ENCODE measurements around the gene ME3.

Gene ME3

GRCh38 chr11:86596861-86597586 is 75.4 kb downstream of the ME3 start:
- Histone ChIP-seq H3K27ac (replicated peaks) (no peak overlapping the region), H3K4me3 (replicated peaks; ENCODE audit: insufficient read depth, low read length) (no peak overlapping the region), H3K27me3 (ENCODE audit: insufficient read depth, poor library complexity, severe bottlenecking) (no peaks in the 10 kb centered on the region)
- DNase-seq (ENCODE audit: low read depth in 1 of 2, low spot score in 1 of 2) = peak in 1 of 2 experiments; percentile 7
- TF ChIP-seq GABPA (IDR thresholded peaks at IDR 0.05; ENCODE audit: low read depth) (no peak), POLR2AphosphoS5 (IDR thresholded peaks at IDR 0.05; ENCODE audit: low read depth) (no peak), SPI1 (IDR thresholded peaks at IDR 0.05; ENCODE audit: borderline replicate concordance, low read depth) (no peak), REST (IDR thresholded peaks at IDR 0.05; ENCODE audit: insufficient replicate concordance, low read depth) (no peak), CTCF (IDR thresholded peaks at IDR 0.05; ENCODE audit: insufficient read depth, low read length) (no peak)

- H3K27me3 ChIP-seq (ENCODE audit: insufficient read depth, poor library complexity, severe bottlenecking) = no peaks in the 10 kb centered on the region
- no peak for DNase-seq (ENCODE audit: low read depth in 1 of 2, low spot score in 1 of 2)
- H3K27ac ChIP-seq (replicated peaks) = no peak overlapping the region
- H3K4me3 ChIP-seq (replicated peaks; ENCODE audit: insufficient read depth, low read length) = no peak overlapping the region
- TF ChIP-seq REST (IDR thresholded peaks at IDR 0.05; ENCODE audit: insufficient replicate concordance, low read depth) (no peak), CTCF (IDR thresholded peaks at IDR 0.05; ENCODE audit: insufficient read depth, low read length) (no peak), SPI1 (IDR thresholded peaks at IDR 0.05; ENCODE audit: borderline replicate concordance, low read depth) (no peak), POLR2AphosphoS5 (IDR thresholded peaks at IDR 0.05; ENCODE audit: low read depth) (no peak), GABPA (IDR thresholded peaks at IDR 0.05; ENCODE audit: low read depth) (no peak)
Measured at GRCh38 chr11:86595955-86596354, 76.5 kb downstream of the ME3 start.

- DNase-seq (ENCODE audit: low read depth in 1 of 2, low spot score in 1 of 2) = no peak
- Histone ChIP-seq H3K4me3 (replicated peaks; ENCODE audit: insufficient read depth, low read length) (no peak overlapping the region), H3K27me3 (ENCODE audit: insufficient read depth, poor library complexity, severe bottlenecking) (no peaks in the 10 kb centered on the region), H3K27ac (replicated peaks) (no peak overlapping the region)
- TF ChIP-seq POLR2AphosphoS5 (IDR thresholded peaks at IDR 0.05; ENCODE audit: low read depth) = no peak
- no peak for TF ChIP-seq GABPA (IDR thresholded peaks at IDR 0.05; ENCODE audit: low read depth)
- TF ChIP-seq CTCF (IDR thresholded peaks at IDR 0.05; ENCODE audit: insufficient read depth, low read length) = no peak
- TF ChIP-seq REST (IDR thresholded peaks at IDR 0.05; ENCODE audit: insufficient replicate concordance, low read depth) = no peak
Measured at GRCh38 chr11:86595451-86595850, 77.0 kb downstream of the ME3 start.

All from HL-60 (cell line).